Bronchial epithelial cell (primary cell): ENCODE measurements around the gene RSPRY1. TPM values are rescaled to one million over a fixed set of nuclear protein-coding genes. Genes with fewer than 3 reads are reported as not detected.

Experiments used
- DNase-seq: peaks from one replicate; pipeline ENCODE4 v3.0.0-alpha.2; 2010; ENCODE audit warnings: low read depth
- FAIRE-seq: peaks from 2 replicates; lab custom pipeline; 2011; peaks lifted over from hg19 to GRCh38; lab: Jason Lieb, UNC
- H3K27me3 ChIP-seq: 2 replicates; pipeline ENCODE4 v1.5.1; 2011; ENCODE audit warnings: low read length; ENCODE audit not compliant: control insufficient read depth, insufficient read depth
- H3K36me3 ChIP-seq: 2 replicates; pipeline ENCODE4 v1.5.1; 2011; ENCODE audit warnings: low read length; ENCODE audit not compliant: control insufficient read depth, insufficient read depth
- H3K4me3 ChIP-seq: 2 replicates; pipeline ENCODE4 v1.5.1; 2011; ENCODE audit warnings: mild to moderate bottlenecking, low read depth, low read length, control low read depth
- CTCF ChIP-seq: IDR thresholded peaks from 2 replicates; pipeline ENCODE4 v1.5.1; 2011; ENCODE audit warnings: mild to moderate bottlenecking, moderate library complexity, low read length, control low read depth, inconsistent platforms; ENCODE audit not compliant: insufficient read depth, severe bottlenecking
- total RNA-seq: library from RNA; depleted of rRNA; stranded (reverse); fragments of >200 nt; gene quantifications from 2 replicates; pipeline ENCODE4 v1.2.1, GENCODE V29; 2014

RSPRY1 gene
- total RNA-seq, 1 donor from 2014 or later, result 38.7 TPM

- H3K27me3 ChIP-seq, result peaks cover 4% of the 10 kb centered on the region
- DNase-seq (no peak), FAIRE-seq (no peak)
- no peak for TF ChIP-seq CTCF
- H3K4me3 ChIP-seq, result peak overlapping the region; percentile 47
- H3K36me3 ChIP-seq, result no peaks in the 10 kb centered on the region
These were observed 97.8 kb downstream of the RSPRY1 start for GRCh38 chr16:57283959-57284208.

- no peaks in the 10 kb centered on the region for H3K36me3 ChIP-seq
- H3K27me3 ChIP-seq, result peaks cover 4% of the 10 kb centered on the region
- H3K4me3 ChIP-seq, result peak within 1 kb of the TSS; percentile 47
- FAIRE-seq, result no peak
- no peak for TF ChIP-seq CTCF
- DNase-seq, result no peak
These were observed 98.3 kb downstream of the RSPRY1 start, which contains the start of gene PLLP for GRCh38 chr16:57284209-57284951. TSS of gene PLLP (minus strand) at chr16:57284672. CDS start at chr16:57284540, 132 bp downstream.

GRCh38 chr16:57284952-57285363 lies 98.8 kb downstream of the RSPRY1 start:
- TF ChIP-seq CTCF, result no peak
- no peak for FAIRE-seq
- Histone ChIP-seq H3K4me3 (peak overlapping the region; percentile 47), H3K36me3 (no peaks in the 10 kb centered on the region), H3K27me3 (peaks cover 4% of the 10 kb centered on the region)
- DNase-seq, result no peak

DNA sequence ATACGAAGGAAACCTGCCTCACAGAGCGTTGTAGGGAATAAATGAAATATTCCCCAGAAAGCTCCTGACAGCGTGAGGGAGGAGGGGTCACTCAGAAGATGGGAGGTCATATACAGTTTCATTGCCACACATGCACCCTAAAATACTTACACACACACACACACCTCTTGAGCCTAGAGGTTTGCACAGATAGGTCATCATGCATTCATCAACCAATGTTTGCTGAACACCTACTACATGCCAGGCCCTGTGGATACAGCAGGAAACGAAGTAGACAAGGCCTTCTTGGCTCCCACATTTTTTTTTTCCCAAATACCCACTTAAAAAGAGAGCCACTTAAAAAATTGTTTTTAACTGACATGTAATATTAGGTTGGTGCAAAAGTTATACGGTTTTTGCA lies 99.2 kb downstream of the RSPRY1 start:
- Histone ChIP-seq H3K4me3 (no peak overlapping the region), H3K27me3 (peaks cover 4% of the 10 kb centered on the region), H3K36me3 (no peaks in the 10 kb centered on the region)
- no peak for TF ChIP-seq CTCF
- no peak for FAIRE-seq
- DNase-seq, result no peak

- no peak for DNase-seq
- no peak for TF ChIP-seq CTCF
- Histone ChIP-seq H3K36me3 (no peaks in the 10 kb centered on the region), H3K4me3 (no peak overlapping the region), H3K27me3 (no peaks in the 10 kb centered on the region)
- no peak for FAIRE-seq
These were observed 103.5 kb downstream of the RSPRY1 start for GRCh38 chr16:57289391-57290257.

Other genes starting within 250 kb of the RSPRY1 start
- gene CETP, start 224.4 kb upstream of the RSPRY1 start, total RNA-seq, result not detected in 2 replicates
- 2.1 and 2.2 TPM in 2 replicates for gene NLRC5, start 196.8 kb upstream of the RSPRY1 start, total RNA-seq
- gene CPNE2, start 93.7 kb upstream of the RSPRY1 start, total RNA-seq, result 5.0 and 5.6 TPM in 2 replicates
- 62.9 and 70.3 TPM in 2 replicates for gene PSME3IP1, start 290 bp upstream of the RSPRY1 start, total RNA-seq
- gene ARL2BP, start 58.9 kb downstream of the RSPRY1 start, total RNA-seq, result 63.8 and 71.3 TPM in 2 replicates
- 3.3 and 13.7 TPM in 2 replicates for gene PLLP, start 98.3 kb downstream of the RSPRY1 start, total RNA-seq
- gene CCL22, start 172.5 kb downstream of the RSPRY1 start, total RNA-seq, result under 0.01 TPM in 1 of 2 replicates, not detected in the other
- under 0.01 TPM in 1 of 2 replicates, not detected in the other for gene CX3CL1, start 186.2 kb downstream of the RSPRY1 start, total RNA-seq
- not detected in 2 replicates for gene CCL17, start 218.4 kb downstream of the RSPRY1 start, total RNA-seq